Midbrain (tissue), 1 donor: ENCODE measurements around the gene KPNB1.

Experiments used
- DNase-seq: peaks from one replicate; lab custom pipeline; 2025; lab: John Stamatoyannopoulos, UW

The KPNB1 gene

DNA sequence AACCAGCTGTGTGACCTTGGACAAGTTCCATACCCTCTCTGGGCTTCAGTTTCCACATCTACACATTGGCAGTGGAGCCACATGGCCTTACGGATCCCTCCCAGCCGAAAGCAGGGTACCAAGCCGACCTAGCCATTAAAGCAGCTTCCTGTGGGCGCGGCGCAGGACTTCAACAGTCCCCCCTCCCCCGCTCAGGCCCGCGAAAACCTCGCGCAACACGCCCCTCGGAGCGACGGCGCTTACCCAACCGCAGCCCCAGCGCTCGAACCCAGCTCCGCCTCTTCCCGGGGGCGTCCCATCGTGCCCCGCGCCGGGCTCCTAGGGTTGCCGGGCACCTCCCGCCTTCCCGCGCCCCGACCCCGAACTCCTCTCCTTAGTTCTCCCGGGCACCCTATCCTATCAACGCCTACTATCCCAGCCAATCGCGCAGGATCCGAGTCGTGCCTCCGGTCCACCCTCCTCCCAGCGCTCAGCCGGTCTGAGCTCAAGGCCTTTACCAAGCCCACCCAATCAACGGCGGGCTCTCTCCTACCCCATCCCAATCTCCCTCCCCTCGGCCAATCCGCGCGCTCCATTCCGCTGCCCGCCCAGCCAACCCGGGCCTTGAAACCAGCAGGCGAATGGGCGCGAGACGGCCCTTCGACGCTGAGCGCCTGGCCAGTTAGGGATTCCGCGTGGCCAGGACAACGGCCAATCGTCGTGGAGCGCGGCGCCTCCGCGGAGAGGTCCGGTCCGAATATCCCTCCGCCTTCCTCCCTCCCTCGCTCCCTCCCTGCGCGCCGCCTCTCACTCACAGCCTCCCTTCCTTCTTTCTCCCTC is at the start of gene KPNB1:
Gene KPNB1, plus strand, starts transcription at position 767 of the 819 bp plus-strand sequence. CDS start 326 bp downstream, outside the sequence.
- DNase-seq, result peak; percentile 99

DNA sequence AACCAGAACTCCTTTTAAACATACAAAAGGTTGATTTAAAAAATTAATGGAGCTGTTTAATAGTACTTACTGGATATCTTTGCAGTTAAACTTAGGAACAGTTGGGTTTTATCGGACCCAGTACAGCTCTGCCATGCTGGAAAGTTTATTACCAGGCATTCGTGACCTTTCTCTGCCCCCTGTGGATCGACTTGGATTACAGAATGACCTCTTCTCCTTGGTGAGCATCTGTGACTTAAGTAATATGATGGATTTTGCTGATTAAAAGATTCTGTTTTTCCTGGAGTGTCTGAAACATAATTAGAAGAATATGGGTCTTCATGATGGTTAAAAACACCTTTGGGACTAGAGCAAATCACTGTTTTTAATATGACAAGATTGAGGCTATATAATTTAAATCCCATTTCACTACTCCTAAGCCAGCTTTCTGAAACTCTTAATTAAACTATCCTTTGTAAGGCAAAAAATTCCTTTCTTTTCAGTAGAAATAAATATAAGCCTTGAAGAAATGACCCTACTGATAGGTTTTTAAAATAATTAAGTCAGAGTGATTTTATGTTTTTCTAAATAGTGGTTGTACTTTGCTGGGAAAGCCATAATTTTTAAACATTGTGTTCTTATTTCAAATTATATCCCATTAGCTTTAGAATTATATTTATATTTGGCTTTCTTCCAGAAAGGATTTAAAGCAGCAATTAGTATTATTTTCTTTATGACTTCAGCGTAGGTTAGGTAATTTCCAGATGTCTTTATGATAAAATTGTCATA is 45.7 kb upstream of the KPNB1 start:
- DNase-seq, result no peak

DNA sequence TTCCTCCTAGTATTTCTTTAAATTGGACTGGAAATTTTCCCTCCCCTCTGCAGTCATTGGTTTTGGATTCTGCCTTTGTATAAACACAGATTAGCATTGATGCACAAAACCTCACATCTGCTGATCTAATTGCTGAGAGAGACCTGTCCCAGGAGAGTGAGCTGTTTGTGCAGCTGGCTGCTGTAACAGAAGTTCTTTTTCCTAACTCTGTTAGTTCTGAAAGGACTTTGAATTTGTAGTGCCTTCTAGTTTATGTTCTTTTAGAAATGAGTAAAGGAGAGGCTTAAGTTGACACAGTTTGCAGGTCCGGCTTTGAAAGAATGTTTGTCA is 45.2 kb upstream of the KPNB1 start:
- DNase-seq, result no peak

DNA sequence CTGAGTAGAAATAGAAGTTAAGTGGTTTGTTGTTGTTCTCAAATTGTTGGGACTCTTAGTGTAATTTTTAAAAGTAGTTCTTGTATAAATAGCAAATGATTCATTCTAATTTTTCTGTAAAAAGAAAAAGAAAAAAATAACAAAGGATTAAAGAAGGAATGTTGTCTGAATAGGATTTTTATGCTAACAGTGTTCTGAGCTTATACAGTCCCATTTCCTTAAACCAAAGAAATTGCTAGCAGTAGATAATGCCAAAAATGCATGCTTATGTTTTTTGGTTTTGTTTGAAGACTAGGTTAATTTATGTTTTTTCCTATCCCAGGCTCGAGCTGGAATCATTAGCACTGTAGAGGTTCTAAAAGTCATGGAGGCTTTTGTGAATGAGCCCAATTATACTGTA is 44.7 kb upstream of the KPNB1 start:
- DNase-seq, result no peak

DNA sequence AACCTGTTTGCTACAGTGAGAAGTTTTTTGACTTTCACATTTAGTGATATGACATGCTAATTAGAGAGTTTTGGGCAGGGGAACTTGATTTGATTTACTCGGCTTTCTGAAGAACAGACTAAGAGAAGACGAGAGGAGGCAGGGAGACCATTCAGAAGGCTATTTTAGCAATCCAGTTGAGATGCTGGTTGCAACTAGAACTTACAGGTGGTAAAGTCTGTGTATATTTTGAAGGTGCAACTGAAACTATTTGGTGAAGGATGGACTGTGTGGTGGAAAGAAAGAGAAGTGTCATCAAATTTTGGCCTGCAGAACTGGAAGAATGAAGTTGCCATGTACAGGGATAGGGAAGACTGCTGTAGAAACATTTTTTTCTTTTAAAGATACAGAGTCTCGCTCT is 42.2 kb upstream of the KPNB1 start:
- no peak for DNase-seq

DNA sequence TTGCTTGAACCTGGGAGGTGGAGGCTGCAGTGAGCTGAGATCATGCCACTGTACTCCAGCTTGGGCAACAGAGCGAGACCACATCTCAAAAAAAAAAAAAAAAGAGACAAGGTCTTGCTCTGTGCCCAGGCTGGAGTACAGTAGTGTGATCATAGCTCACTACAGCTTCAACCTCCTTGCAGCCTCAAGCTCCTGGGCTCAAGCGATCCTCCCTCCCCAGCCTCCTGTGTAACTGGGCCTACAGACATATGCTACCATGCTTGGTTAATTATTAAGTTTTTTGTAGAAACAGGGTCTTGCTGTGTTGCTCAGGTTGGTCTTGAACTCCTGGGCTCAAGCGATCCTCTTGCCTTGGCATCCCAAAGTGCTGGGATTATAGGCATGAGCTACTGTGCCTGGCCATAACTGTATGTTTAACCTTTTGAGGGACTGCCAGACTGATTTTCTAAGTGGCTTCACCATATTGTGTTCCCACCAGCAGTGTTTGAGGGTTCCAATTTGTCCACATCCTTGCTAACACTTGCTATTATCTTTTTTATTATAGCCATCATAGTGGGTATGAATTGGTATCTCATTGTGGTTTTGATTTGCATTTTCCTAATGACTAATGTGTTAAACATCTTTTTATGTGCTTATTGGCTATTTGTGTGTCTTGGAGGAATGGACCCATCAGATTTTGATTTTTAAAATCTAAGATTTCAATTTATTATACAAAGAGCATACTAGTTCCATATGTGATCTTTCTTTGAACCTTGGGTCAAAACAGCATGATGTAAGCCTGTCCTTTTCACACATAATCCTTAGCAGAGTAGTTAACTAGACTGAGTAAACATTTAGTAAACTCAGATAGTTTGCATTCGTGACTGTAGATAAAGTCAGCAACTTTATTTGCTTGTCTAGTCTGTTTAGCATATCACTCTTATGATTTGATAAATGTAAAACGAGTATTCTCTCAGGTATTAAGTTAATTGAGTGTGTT is 38.1 kb upstream of the KPNB1 start:
- no peak for DNase-seq

DNA sequence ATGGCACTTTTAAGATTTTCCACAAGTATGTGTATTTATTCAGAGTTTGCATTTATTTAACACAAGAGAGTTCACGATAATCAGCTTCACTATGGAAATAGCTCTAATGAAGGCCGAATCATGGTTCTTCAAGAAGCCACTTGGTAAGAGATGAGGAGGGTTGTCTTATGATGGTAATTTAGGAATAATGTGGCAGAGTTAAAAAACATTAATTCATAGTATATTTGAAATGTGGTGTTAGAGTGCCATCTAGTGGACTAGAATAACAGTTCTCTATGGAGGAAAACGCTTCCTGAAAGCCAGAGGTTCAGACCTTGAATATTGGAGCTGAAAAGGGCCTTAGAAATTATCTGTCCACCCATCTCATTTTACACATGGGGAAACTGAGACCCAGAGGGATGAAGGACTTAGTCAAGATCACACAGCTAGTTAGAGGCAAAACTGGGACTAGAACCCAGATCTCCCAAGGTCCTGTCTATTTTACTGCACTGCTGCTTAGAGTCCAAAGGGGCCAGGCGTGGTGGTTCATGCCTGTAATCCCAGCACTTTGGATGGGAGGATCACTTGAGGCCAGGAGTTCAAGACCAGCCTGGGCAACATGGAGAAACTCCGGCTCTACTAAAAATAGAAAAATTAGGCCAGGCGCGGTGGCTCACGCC is 33.8 kb upstream of the KPNB1 start:
- DNase-seq, result peak; percentile 47

DNA sequence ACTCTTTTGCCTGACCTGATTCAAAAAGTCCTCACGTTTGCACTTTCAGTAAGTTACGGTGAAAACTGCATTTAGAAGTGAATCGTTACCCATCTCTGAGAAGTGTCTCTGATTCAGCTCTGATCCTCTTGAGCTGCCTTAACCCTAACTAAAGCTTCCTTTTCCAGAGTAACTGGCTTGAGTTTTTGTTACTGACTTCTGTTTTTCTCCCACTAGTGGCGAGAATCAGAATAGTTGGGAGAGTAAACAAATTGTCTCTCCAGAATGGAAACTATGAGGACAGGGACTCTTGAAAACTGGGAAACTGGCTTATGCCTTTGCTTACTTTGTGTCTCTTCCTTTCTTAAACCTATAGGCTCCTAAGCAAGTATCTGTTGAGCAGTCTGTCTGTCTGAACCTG is 31.3 kb upstream of the KPNB1 start:
- no peak for DNase-seq

DNA sequence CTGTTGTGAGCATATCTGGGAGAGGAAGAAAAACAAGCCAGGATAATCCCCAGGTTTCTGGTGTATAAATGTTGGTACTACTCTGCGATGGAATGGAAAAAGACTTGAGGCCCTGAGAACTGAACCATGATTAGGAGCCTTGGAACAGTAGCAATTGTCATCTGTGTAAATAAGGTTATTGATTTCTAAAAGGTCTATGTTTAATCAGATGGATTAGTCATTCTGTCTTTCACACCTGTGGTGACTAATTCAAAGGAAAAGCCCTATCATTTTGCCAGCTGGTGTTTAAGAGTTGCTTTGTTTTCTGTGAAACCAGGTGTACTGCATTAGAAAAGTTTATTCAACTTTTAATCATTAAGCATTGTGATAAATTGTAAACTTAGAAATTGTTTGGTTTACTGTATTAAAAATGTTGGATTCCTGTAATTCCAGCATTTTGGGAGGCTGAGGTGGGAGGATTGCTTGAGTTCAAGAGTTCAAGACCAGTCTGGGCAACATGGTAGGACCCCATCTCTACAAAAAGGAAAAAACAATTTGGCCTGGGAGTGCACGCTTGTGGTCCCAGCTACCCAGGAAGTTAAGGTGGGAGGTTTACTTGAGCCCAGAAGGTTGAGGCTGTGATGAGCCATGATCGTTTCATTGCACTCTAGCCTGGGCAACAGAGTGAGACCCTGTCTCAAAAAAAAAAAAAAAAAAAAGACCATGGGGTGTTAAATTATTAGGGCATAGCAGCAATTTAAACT is 29.0 kb upstream of the KPNB1 start:
- DNase-seq, result no peak

DNA sequence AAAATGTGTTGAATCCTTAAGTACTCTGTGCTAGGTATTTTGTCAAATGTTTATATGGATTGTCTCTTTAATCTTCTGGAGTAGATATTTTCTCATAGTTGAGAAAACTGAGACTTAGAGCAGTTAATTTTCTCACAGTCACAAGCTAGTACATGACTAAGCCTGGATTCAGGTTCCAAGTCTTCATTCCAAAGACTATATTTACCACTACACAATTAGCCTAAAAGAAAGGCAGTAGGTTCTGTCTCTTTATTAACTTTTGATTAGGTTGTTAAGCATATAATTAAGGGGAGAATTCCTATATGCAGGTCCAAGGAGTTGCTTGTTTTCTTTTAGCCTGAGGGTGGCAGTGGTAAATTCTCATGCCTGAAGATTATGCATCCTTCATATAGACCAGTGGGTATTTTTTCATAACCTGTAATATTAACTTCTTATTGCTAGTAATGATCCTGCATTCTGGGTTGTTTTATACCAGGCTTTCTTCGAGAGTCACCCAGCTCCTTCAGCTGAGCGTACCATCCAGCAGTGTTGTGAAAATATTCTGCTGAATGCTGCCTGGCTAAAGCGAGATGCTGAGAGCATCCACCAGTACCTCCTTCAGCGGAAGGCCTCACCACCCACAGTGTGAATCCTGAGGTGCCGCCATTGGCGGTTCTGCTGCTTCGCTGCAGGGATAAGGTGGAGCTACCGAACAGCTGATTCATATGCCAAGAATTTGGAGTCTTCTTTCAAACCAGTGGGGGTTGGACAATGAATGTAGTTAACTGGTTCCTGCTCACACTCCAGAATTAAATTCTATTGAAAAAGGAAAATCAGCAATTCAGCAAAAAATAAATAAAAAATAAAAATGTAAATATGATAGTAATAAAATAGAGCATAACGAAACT is 28.2 kb upstream of the KPNB1 start:
- no peak for DNase-seq

DNA sequence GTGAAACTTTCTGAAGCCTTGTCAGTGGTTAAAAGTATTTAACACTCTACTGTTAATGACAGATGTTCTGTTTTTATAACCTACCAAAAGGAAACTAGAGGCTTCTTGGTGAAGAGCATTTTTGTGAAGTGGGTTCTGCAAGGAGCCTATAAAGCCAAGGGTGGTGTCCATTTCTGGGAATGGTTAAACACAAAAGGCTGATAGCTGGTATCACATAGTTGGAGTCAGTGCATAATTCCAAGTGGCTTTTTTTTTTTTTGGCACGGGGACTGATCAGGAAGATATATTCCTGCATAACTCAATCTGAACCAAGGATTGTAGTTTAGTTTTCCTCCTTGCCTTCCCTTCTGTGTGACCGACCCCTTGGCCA is 27.6 kb upstream of the KPNB1 start:
- no peak for DNase-seq

DNA sequence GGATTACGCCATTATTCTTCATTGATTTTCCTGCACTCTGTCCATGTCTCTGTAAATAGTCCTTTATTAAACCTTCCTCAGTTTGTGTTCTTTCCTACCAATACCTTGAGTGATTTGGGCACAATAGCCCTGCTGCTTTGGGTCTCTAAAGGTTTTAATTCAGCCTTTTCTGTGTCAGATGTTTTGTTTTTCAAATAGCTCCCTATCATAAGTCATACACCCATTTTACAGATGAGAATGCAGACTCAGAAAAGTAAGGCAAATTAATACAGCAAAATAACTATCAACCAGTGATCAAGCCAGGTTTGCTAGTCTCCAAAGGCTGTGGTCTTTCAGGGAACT is 25.0 kb upstream of the KPNB1 start:
- DNase-seq, result no peak

DNA sequence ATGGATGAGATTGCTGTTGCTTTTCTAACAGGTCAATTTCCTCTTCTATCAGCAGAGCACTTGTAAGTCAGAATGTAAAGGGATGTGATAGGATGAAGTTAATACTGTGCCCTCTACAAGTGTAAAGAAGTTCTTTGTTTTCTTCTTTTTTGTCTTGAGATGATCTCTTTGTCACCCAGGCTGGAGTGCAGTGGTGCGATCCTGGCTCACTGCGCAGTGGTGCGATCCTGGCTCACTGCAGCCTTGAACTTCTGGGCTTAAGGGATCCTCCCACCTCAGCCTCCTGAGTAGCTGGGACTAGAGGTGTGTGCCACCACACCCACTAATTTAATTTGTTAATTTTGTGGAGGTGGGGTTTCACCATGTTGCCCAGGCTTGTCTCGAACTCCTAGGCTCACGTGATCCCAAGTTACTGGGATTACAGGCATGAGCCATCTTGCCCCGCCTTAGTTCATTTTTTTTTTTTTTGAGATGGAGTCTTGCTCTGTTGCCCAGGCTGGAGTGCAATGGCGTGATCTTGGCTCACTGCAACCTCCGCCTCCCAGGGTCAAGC is 21.6 kb upstream of the KPNB1 start:
- DNase-seq, result no peak

DNA sequence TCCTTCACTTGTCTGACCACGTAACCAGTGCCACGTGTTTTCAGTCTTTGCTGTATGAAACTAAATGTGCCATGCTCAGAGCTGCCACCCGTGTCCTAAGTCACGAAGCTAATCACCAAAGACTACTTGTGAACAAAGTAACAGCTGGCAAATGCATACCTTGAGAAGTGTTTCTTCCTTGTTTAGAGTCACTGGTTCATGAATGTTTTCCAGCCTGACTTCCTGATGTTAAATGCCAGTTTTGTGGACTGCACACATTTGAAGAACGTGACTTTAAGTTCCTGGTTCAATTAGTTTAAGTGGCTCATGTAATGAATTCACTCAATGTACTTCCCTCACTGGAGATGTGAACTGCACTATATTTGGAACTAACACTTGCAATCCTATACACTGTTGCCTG is 19.9 kb upstream of the KPNB1 start:
- DNase-seq, result no peak

DNA sequence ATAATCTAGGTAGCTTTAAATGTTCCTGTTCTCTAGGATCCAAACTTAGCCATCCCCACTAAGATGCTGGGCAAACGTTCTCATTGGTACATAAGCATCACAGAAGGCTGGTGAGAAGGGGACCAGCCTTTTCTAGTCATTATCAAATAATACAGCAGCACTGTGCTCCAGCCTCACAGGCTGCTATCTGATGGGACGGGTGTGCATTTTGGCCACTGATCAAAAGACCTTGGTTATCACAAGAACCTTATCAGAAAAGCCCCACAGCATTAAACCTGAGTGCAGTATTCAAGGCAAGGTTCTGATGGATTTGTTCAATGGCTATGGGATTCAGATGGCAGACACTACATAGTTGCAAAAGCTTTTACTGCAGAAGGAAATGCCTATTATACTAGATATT is 19.1 kb upstream of the KPNB1 start:
- no peak for DNase-seq

DNA sequence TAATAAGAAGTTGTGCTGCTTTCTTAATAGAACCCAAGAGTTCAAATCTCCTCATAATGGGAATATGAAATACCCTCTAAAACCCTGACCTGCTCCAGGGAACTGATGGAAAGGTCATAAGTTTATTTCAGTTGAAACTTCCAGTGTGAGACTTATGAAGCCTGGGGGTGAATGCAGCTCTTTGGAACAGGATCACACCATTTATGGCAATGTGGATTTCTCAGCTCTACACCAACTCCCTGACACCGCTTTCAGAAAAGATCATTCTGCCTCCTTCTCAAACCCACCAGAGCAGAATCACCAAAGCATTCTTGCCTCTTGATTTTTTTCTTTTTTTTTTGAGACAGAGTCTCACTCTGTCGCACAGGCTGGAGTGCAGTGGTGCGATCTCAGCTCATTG is 16.7 kb upstream of the KPNB1 start:
- DNase-seq, result no peak

DNA sequence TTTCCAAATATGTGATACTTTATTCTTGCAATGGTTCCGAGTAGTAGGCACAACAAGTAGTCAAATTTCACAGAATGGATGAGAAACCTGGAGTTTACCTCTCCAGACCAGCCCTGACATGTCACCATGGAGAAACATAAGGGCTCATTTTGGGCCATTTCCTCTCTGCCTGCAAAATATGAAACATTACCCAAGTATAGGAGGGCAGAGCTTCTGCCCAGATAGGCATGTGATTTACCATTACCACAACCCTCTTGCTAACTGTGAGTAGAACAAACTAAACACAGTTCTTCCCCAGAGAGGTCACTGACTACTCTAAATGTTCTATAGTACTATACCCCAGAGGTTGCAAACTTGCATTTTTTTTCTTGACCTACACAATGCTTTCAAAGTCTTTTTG is 15.7 kb upstream of the KPNB1 start:
- DNase-seq, result no peak

DNA sequence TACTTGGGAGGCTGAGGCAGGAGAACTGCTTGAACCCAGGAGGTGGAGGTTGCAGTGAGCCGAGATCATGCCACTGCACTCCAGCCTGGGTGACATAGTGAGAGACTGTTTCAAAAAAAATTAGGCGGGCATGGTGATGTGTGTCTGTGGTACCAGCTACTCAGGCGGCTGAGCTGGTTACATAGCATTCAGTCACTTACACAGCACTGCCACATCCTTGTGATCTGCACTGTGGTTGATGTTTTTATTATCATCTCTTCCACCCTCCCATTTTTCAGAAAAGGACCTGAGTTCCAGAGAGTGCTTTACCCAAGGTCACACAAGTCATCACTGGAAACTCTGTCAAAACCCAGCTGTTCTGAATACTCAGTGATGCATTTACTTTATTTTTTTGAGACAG is 14.8 kb upstream of the KPNB1 start:
- no peak for DNase-seq

DNA sequence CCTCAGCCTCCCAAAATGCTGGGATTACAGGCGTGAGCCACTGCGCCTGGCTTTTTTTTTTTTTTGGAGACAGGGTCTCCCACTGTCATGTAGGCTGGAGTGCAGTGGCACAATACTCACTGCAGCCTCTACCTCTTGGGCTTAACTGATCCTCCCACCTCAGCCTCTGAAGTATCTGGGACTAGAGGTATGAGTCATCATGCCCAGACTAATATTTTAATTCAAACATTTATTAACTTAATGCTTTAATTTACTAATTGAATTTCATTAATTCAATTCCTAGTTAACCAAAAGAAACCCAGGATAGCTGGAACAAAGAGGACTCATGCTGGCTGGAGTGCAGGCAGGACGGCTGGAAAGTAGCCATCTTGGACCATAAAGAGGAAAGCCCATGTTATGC is 14.0 kb upstream of the KPNB1 start:
- DNase-seq, result no peak
